Keratinocyte (primary cell): Measurements from ENCODE around the gene CLEC3B. TPM values are rescaled to one million over a fixed set of nuclear protein-coding genes. Genes with fewer than 3 reads are reported as not detected.

Experiments used
- DNase-seq: peaks from one replicate; pipeline ENCODE4 v3.0.0-alpha.2; 2011; ENCODE audit warnings: low read depth, missing footprints, low spot score
- FAIRE-seq: peaks from 2 replicates; lab custom pipeline; 2011; peaks lifted over from hg19 to GRCh38; lab: Jason Lieb, UNC
- H2AFZ ChIP-seq: 2 replicates; pipeline ENCODE4 v1.6.0; 2012; ENCODE audit warnings: low read length, control low read depth, inconsistent platforms; ENCODE audit not compliant: control insufficient read depth
- H3K27ac ChIP-seq: 2 replicates; pipeline ENCODE4 v1.5.1; 2011; ENCODE audit warnings: low read length; ENCODE audit not compliant: control insufficient read depth, insufficient read depth
- H3K27me3 ChIP-seq: 3 replicates; pipeline ENCODE4 v1.6.0; 2011; ENCODE audit warnings: low read length; ENCODE audit not compliant: control insufficient read depth, insufficient read depth; ENCODE audit errors: extremely low read depth
- H3K36me3 ChIP-seq, 2 experiments: 2 replicates in 1 of 2; 3 replicates in 1 of 2; pipeline ENCODE4 v1.5.1; 2011; ENCODE audit warnings: low read length in 2 of 2, mild to moderate bottlenecking in 1 of 2; ENCODE audit not compliant: control insufficient read depth in 2 of 2, insufficient read depth in 2 of 2; ENCODE audit errors: extremely low read depth in 1 of 2
- H3K4me1 ChIP-seq: 3 replicates; pipeline ENCODE4 v1.5.1; 2011; ENCODE audit warnings: low read length; ENCODE audit not compliant: control insufficient read depth, insufficient read depth; ENCODE audit errors: extremely low read depth
- H3K4me2 ChIP-seq: 3 replicates; pipeline ENCODE4 v1.6.0; 2011; ENCODE audit warnings: low read depth, low read length; ENCODE audit not compliant: control insufficient read depth, insufficient read depth; ENCODE audit errors: extremely low read depth
- H3K4me3 ChIP-seq, 3 experiments: fragments of 200-600 bp in 1 of 3; sonication (generic) in 1 of 3; 2 replicates in 2 of 3; 3 replicates in 1 of 3; pipeline ENCODE4 v1.5.1; 2011 to 2016; ENCODE audit warnings: low read length in 3 of 3, mild to moderate bottlenecking in 3 of 3, control low read depth in 2 of 3, inconsistent platforms in 1 of 3, low read depth in 1 of 3, mixed read lengths in 1 of 3, mixed run types in 1 of 3, moderate library complexity in 1 of 3; ENCODE audit not compliant: control insufficient read depth in 2 of 3, insufficient read depth in 2 of 3; ENCODE audit errors: extremely low read depth in 1 of 3
- H3K79me2 ChIP-seq: 2 replicates; pipeline ENCODE4 v1.6.0; 2012; ENCODE audit warnings: low read length; ENCODE audit not compliant: control insufficient read depth, insufficient read depth
- H3K9ac ChIP-seq: 3 replicates; pipeline ENCODE4 v1.6.0; 2011; ENCODE audit warnings: low read length; ENCODE audit not compliant: control insufficient read depth, insufficient read depth; ENCODE audit errors: extremely low read depth
- H3K9me1 ChIP-seq: 3 replicates; pipeline ENCODE4 v1.6.0; 2011; ENCODE audit warnings: low read length; ENCODE audit not compliant: control insufficient read depth, insufficient read depth; ENCODE audit errors: extremely low read depth
- H3K9me3 ChIP-seq: 2 replicates; pipeline ENCODE4 v1.5.1; 2012; ENCODE audit warnings: low read depth, low read length; ENCODE audit not compliant: control insufficient read depth
- H4K20me1 ChIP-seq: 3 replicates; pipeline ENCODE4 v1.6.0; 2011; ENCODE audit warnings: low read length; ENCODE audit not compliant: control insufficient read depth, insufficient read depth; ENCODE audit errors: extremely low read depth
- CTCF ChIP-seq, 3 experiments: IDR thresholded peaks in 1 of 3; conservative IDR thresholded peaks in 1 of 3; optimal IDR thresholded peaks in 1 of 3; 2 replicates in 2 of 3; 3 replicates in 1 of 3; pipeline versions ENCODE3 to v1.5.1; 2011; ENCODE audit warnings: low read length in 3 of 3, mild to moderate bottlenecking in 3 of 3, moderate library complexity in 2 of 3, control low read depth in 1 of 3, inconsistent platforms in 1 of 3; ENCODE audit not compliant: insufficient read depth in 2 of 3; ENCODE audit errors: extremely low read depth in 1 of 3
- EZH2 ChIP-seq: IDR thresholded peaks from one replicate; pipeline ENCODE4 v1.6.1; 2012; ENCODE audit warnings: inconsistent platforms, mild to moderate bottlenecking, low read length, moderate library complexity
- dilution Hi-C: fragments of 300-500 bp; cut with MboI; formaldehyde crosslinking; loops from one replicate; pipeline ENCODE4 v1.7.0; 2020; ENCODE audit warnings: low sequenced_read_pairs; ENCODE audit not compliant: extremely low pct_ligation_motif_present
- polyA plus RNA-seq, 5 experiments: library from polyadenylated mRNA; depleted of rRNA in 3 of 5; stranded (reverse) in 3 of 5; stranded (forward) in 1 of 5; unstranded in 1 of 5; fragments of >200 nt; gene quantifications; 1 replicate in 1 of 5; 2 replicates in 3 of 5; 3 replicates in 1 of 5; pipeline versions ENCODE4 v1.2.1 to v1.2.3, GENCODE V29; 2011 to 2012; ENCODE audit warnings: missing spikeins in 2 of 5, low read depth in 1 of 5, low replicate concordance in 1 of 5

The CLEC3B gene
- polyA plus RNA-seq, 1 donor (not counting 4 experiments of a cell fraction or from before 2014, with no cell fraction given): not detected

DNA sequence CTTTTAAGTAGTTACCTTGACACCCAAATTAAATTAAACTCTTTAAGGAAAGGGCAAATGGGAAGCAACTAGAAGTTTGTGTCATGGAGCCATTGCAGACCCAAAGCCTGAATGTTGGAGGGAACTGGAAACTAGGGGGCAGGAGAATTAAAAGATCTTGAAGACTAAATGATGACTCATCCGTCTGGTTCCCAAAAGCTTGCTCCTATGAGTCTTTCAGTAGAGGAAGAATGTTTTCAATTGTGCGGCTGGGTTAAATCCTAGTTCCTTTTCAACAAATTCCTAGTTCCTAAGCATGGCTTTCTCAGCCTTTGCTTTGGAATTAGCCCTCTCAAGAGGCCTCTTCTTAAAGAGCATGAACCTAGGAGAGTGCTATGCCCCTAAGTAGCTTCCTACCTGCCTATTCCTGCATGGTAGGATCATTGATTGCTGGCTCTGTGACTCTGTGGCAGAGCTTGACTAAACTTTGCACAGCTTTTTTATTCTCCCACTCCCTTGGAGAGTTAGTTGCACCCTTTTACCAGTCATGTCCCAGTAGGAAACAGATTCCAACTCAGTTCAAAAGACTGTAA lies 17.7 kb downstream of the CLEC3B start:
- Histone ChIP-seq H3K27me3 (no peaks in the 10 kb centered on the region), H4K20me1 (no peaks in the 10 kb centered on the region), H3K9me3 (no peaks in the 10 kb centered on the region), H3K9me1 (no peaks in the 10 kb centered on the region), H3K4me2 (peak overlapping the region; percentile 50), H2AFZ (peak overlapping the region; percentile 54), H3K27ac (no peak overlapping the region), H3K4me1 (peaks cover 21% of the 10 kb centered on the region), H3K36me3 (no peaks in the 10 kb centered on the region), H3K4me3 (no peak overlapping the region), H3K9ac (no peak overlapping the region), H3K79me2 (no peaks in the 10 kb centered on the region)
- dilution Hi-C loops: no loop called here
- FAIRE-seq (peak; percentile 95), DNase-seq (no peak)
- TF ChIP-seq EZH2: no peak
- peak; percentile 2 to 43 (median 14) for TF ChIP-seq CTCF (optimal IDR thresholded peaks at IDR 0.05 in 1 of 3, IDR thresholded peaks at IDR 0.05 in 1 of 3, conservative IDR thresholded peaks at IDR 0.05 in 1 of 3; ENCODE audit: extremely low read depth in 1 of 3, insufficient read depth in 2 of 3, low read length in 3 of 3)

DNA sequence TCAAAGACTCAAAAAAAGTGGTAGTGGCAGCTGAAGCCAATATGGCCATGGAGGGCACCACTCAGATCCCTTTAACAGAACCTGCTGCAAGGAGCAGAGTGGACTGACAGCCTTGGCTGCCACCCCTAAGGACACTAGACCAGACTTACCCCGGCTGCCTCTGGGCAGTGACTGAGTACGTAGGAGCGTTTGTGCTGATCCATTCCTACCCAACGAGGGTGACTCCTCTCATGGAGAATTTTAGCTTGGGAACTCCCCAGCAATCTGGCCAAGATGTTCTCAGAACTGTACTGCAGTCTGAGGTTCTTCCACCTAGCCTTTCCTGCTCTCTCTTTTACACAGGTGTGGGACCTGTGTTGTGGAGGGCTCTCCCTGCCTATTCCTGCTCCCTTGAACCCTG lies 22.1 kb downstream of the CLEC3B start:
- Histone ChIP-seq H3K4me3 (no peak overlapping the region), H3K9ac (no peak overlapping the region), H2AFZ (peak overlapping the region; percentile 71), H3K9me3 (no peaks in the 10 kb centered on the region), H3K9me1 (no peaks in the 10 kb centered on the region), H3K27ac (peak overlapping the region; percentile 47), H3K4me1 (peaks cover 17% of the 10 kb centered on the region), H3K27me3 (no peaks in the 10 kb centered on the region), H4K20me1 (no peaks in the 10 kb centered on the region), H3K4me2 (peak overlapping the region; percentile 65), H3K79me2 (no peaks in the 10 kb centered on the region), H3K36me3 (no peaks in the 10 kb centered on the region)
- dilution Hi-C loops: no loop called here
- peak; percentile 68 for FAIRE-seq
- TF ChIP-seq EZH2 (no peak), CTCF (optimal IDR thresholded peaks at IDR 0.05 in 1 of 3, IDR thresholded peaks at IDR 0.05 in 1 of 3, conservative IDR thresholded peaks at IDR 0.05 in 1 of 3; ENCODE audit: extremely low read depth in 1 of 3, insufficient read depth in 2 of 3, low read length in 3 of 3) (no peak)
- DNase-seq: no peak
